HG03354 (cell line): ENCODE measurements around the gene GFOD2.

Source experiments
- ATAC-seq: cut with Tn5 transposase; IDR thresholded peaks from one replicate; pipeline ENCODE4 v1.9.1; 2021; ENCODE audit warnings: mild to moderate bottlenecking; ENCODE audit not compliant: unreplicated experiment, poor library complexity, severe bottlenecking

The GFOD2 gene

DNA sequence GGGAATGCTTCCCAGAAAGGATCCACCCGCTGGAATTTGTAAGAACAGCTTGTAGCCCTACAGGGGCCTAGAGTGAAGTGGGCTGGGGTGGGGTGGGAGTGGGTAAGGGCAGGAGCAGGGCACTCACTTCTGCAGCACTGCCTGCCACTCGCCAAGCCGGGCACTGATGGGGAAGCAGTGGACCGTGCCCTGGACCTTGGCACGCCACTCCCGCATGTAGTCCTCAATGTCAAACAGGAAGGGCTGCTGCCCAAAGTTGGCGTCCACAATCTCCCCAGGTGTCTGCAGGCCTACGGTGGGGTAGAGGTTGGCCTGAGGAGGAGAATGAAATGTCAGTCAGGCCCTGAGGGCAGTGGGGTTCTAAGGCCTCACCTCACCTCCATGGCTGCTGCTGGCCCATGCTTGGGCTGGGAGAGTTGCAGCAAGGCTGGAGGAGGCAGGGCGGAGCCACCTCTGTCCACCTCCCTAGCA is 15.7 kb upstream of the GFOD2 start:
- no peak for ATAC-seq

- no peak for ATAC-seq
Measured at GRCh38 chr16:67733734-67734470, 14.8 kb upstream of the GFOD2 start.

DNA sequence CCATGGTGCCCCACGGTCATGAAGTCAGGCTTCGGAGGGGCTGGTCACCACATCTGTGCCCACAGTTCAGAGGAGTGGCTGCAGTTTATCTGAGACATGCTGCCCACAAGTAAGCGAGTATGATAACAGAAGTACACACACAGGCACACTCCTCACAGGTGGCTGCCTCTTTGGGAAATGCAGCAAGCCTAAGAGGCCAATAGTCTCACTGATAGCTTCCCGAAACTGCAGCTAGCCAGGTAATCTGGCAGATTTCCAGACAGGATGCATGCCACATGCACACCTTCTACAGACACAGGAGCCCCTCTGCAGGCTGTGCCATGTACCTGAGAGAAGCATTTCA is 12.6 kb upstream of the GFOD2 start:
- ATAC-seq, result no peak

GRCh38 chr16:67731071-67731752 is 12.1 kb upstream of the GFOD2 start:
- no peak for ATAC-seq

DNA sequence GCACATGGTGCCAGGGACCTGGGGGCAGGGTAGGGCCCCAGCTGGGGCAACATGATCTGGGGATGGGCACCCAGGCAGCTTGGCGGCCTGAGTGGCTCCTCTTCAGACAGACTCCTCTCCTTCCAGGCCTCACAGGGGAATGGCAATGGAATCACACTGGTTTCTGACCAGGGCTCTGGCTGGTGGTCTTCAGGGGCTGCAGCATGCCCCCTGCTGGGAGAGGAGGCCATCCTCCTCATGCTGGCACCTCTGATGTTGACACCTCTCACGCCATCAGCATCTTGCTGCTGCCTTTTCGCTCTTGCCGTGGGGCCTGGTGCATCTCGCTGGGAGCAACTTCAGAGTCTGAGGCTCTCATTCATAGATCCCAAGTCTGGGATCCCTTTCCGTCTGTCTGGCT is 11.2 kb upstream of the GFOD2 start:
- ATAC-seq, result no peak

- ATAC-seq, result no peak
Measured at GRCh38 chr16:67729636-67730248, 10.6 kb upstream of the GFOD2 start.

- ATAC-seq, result no peak
Measured at GRCh38 chr16:67727521-67728485, 8.7 kb upstream of the GFOD2 start.

DNA sequence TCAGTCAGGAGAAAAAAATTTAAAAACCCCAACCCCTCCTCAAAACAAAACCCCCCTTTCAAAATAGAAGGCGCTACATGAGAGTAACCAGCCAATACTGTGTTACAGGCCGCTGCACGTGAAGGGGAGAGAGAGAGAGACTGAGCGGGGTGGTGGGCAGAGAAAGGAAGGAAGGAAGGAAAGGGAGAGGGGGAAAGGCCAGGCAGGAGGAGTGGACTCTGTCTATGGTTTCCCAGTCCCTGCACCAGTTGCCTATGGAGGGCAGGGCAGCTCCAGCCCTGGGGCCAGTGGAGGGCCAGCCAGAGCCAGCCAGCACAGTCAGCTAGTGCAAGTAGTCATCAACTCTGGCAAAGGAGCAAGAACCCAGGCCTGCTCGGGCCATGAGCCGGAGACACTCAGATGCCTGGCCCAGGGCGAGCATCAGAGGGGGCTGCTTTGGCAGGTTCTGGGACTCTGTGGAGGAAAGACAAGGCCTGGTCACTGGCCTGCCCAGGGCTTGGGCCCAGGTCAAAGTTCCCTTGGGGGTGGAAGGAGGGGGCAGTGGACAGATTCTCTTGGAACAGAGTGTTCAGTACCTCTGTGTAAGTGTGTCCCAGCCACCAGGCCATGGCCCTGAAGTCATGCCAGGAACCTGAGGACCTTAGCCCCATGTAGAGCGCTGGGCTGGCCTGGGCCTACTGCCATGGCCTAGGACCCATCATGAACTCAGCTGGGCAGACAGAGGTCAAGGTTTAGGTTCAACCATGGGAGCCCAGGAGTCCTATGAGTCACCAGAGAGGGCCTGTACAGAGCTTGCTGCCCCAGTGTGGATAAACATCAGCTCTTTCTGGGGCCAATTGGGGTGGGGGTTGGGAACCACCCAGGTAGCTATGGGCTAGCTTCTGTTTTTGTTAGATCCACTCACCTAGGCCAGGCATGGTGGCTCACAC is 7.3 kb upstream of the GFOD2 start:
- no peak for ATAC-seq

GRCh38 chr16:67723911-67724305 is 4.8 kb upstream of the GFOD2 start:
- no peak for ATAC-seq

DNA sequence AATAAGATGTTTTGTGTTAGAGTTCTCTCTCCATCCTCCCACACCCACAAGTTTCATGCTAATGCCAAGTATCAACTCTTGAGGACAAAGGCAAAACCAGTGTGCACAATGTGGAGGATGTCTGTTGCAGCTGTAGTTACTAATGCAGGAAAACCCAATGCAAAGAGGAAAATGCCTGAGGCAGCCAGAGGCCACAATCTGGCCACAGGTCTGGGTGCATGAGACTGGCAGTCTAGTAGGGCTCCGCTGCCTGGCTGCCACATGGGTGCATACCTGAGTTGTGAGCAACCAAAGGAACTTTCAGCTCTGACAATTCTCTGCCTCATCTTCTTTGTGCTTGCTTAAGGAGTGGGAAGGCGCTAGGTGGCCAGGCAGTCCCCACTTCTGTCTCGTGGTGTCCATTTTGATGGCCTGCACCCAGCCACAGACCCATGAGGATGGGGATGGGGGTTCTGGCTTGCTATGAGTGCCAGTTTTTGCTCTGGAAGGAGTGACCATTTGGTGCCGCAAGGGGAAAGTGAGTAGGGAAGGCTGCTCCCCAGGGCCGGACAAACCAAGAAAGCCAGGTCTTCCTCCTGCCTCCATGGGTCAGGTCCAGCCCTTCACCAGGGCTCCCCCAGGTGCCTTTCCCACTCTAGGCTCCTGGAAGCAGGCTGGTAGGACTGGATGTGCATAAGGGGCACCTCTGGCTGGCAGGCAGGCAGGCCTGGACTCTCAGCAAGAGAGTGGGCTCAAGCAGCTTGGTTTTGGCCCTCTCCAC is 4.2 kb upstream of the GFOD2 start:
- no peak for ATAC-seq

DNA sequence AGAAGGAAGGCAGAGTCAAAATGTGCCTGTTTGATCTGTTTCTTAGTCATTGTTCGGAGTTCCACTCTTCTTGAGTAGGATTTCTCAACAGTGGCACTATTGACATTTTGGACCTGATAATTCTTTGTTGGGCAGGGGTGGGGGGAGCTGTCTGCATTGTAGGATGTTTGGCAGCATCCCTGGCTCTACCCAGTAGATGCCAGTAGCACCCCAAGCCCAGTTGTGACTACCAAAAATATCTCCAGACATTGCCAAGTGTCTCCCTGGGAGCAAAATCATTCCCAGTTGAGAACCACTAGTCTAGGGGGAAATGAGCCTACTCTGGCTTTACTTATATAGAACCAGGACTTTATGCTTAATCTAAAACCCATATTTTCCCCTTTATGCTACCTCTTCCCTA is 1.1 kb upstream of the GFOD2 start:
- no peak for ATAC-seq

GRCh38 chr16:67719778-67720144 is 645 bp upstream of the GFOD2 start:
- peak; percentile 19 for ATAC-seq

DNA sequence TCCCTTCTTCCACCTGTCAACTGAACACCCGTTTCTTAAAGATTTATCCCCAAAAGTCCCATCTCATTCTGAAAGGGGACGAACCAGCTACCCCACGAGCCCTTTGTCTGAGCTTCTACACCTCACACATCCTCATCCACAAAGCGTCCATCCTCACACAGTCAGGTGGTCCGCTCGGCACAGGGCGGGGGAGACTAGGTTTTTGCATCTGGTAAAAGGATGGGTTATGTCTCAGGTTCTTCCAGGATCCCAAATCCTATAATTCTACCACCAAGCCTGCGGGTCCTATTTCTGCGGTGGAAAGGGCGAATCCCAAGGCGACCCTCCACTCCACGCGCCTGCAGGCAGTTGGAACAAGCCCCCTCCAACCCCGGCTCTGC is 458 bp downstream of the GFOD2 start:
- ATAC-seq, result peak; percentile 32

- no peak for ATAC-seq
Measured at GRCh38 chr16:67716097-67716496, 3.0 kb downstream of the GFOD2 start.

- ATAC-seq, result no peak
Measured at GRCh38 chr16:67714522-67714921, 4.6 kb downstream of the GFOD2 start.

- ATAC-seq, result no peak
Measured at GRCh38 chr16:67713647-67714273, 5.4 kb downstream of the GFOD2 start.

- no peak for ATAC-seq
Measured at GRCh38 chr16:67710607-67711006, 8.5 kb downstream of the GFOD2 start.

- ATAC-seq, result no peak
Measured at GRCh38 chr16:67709050-67709449, 10.1 kb downstream of the GFOD2 start.
